Upper lobe of right lung (tissue), 1 donor: ENCODE results near the gene PIK3R5. TPM values are rescaled to one million over a fixed set of nuclear protein-coding genes. Genes with fewer than 3 reads are reported as not detected.

Experiments
- ATAC-seq: fragments of 200-7000 bp; cut with Tn5 transposase; one replicate; pipeline ENCODE4 v1.9.1; 2020; ENCODE audit warnings: mild to moderate bottlenecking, moderate library complexity
- DNase-seq: peaks from one replicate; pipeline ENCODE4 v3.0.0-alpha.2; 2020
- H3K27ac ChIP-seq: fragments of 200-600 bp; one replicate; pipeline ENCODE4 v1.8.0; 2022
- H3K27me3 ChIP-seq: fragments of 200-600 bp; one replicate; pipeline ENCODE4 v1.8.0; 2022; ENCODE audit warnings: mild to moderate bottlenecking
- H3K36me3 ChIP-seq: fragments of 200-600 bp; one replicate; pipeline ENCODE4 v1.8.0; 2022
- H3K4me1 ChIP-seq: fragments of 200-600 bp; one replicate; pipeline ENCODE4 v1.8.0; 2022
- H3K4me3 ChIP-seq: fragments of 200-600 bp; one replicate; pipeline ENCODE4 v1.8.0; 2022; ENCODE audit warnings: mild to moderate bottlenecking
- H3K9me3 ChIP-seq: fragments of 200-600 bp; one replicate; pipeline ENCODE4 v1.8.0; 2022
- intact Hi-C: fragments of 100-400 bp; cut with DNase I; formaldehyde crosslinking; loops from one replicate; pipeline ENCODE4 v1.11.0; 2022
- total RNA-seq: library from RNA; stranded (reverse); fragmentation: NEBNext Ultra II Directional; extraction: Animal tissue kit (Norgen Biotek cat#: 25700); gene quantifications from one replicate; pipeline ENCODE4 v1.2.1, GENCODE V29; 2021
- TF ChIP-seq, protein P1 (sequence below): fragments of 200-600 bp; IDR thresholded peaks from one replicate; pipeline ENCODE4 v1.8.0; 2022; ENCODE audit warnings: antibody characterized with exemption
- donor health status: DM: no; HTN: yes; CAD: no; lungs with severe emphysema.

Gene PIK3R5
- total RNA-seq, 1 donor from 2014 or later: 37.7 TPM

GRCh38 chr17:8870406-8871040, 95.0 kb downstream of the PIK3R5 start:
- no peak overlapping the region for H3K27ac ChIP-seq
- no peaks in the 10 kb centered on the region for H3K4me1 ChIP-seq
- H3K4me3 ChIP-seq: no peak overlapping the region
- H3K36me3 ChIP-seq: no peaks in the 10 kb centered on the region
- TF ChIP-seq, protein P1, sequence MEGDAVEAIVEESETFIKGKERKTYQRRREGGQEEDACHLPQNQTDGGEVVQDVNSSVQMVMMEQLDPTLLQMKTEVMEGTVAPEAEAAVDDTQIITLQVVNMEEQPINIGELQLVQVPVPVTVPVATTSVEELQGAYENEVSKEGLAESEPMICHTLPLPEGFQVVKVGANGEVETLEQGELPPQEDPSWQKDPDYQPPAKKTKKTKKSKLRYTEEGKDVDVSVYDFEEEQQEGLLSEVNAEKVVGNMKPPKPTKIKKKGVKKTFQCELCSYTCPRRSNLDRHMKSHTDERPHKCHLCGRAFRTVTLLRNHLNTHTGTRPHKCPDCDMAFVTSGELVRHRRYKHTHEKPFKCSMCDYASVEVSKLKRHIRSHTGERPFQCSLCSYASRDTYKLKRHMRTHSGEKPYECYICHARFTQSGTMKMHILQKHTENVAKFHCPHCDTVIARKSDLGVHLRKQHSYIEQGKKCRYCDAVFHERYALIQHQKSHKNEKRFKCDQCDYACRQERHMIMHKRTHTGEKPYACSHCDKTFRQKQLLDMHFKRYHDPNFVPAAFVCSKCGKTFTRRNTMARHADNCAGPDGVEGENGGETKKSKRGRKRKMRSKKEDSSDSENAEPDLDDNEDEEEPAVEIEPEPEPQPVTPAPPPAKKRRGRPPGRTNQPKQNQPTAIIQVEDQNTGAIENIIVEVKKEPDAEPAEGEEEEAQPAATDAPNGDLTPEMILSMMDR: no peak
- ATAC-seq (no peak), DNase-seq (no peak)
- peaks cover 11% of the 10 kb centered on the region for H3K27me3 ChIP-seq
- intact Hi-C loops: no loop called here
- no peaks in the 10 kb centered on the region for H3K9me3 ChIP-seq

DNA sequence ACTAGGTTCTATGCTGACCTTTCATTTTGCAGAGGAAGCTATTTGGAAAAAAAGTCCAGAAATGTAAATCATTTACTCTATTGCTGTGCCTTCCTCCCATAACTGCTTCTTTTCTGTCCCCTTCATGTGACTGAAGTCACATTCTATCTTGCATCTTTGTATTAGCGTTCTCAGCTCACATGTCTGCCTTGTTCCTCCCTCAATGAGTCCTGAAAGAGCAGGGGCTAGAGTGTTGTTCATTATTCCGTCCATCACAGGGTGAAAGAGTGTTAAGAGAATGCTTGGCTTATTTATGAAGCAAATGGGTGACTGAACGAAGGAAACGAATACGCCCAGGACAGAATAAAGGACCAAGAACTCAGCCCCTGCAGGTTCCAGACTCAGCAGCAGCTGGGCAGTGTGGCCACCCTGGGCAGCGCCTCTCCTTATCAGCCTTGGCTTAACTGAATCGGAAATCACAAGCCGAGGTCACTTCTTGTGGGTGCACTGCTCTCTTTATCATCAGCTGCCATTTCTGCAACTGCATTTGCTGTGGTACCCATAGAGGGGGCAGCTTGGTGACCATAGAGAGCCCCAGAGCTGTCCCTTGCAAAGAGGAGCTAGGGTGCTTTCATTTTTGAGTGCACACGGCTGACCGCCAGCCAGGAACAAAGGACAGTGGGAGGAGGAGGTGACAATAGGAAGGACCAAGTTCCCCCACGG, 96.2 kb downstream of the PIK3R5 start:
- ATAC-seq (no peak), DNase-seq (no peak)
- no peaks in the 10 kb centered on the region for H3K36me3 ChIP-seq
- no peak overlapping the region for H3K4me3 ChIP-seq
- no peaks in the 10 kb centered on the region for H3K4me1 ChIP-seq
- intact Hi-C loops: no loop called here
- peaks cover 6% of the 10 kb centered on the region for H3K27me3 ChIP-seq
- H3K27ac ChIP-seq: no peak overlapping the region
- no peaks in the 10 kb centered on the region for H3K9me3 ChIP-seq
- TF ChIP-seq, protein P1: no peak

DNA sequence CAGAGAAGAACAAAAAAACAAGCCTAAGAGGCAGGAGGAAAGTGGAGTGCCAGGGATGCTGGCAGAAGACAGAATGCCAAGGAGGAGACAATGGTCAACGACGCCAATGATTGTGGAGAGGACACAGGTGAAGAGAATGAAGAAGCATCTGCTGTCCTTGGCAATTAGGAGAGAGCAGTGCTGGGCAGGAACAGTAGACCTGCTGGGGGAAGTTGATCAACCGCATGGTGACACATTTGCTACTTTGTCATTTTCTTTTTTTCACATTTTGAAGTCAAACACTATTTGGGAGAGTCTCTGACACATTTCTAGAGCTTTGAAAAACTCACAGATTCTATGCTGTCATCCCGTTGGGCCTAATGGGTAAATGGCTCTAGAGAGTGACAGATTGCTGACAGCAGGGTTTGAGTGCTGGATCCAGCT, 97.0 kb downstream of the PIK3R5 start:
- Histone ChIP-seq H3K4me1 (no peaks in the 10 kb centered on the region), H3K27ac (no peak overlapping the region), H3K36me3 (no peaks in the 10 kb centered on the region), H3K27me3 (peaks cover 6% of the 10 kb centered on the region), H3K9me3 (no peaks in the 10 kb centered on the region), H3K4me3 (no peak overlapping the region)
- intact Hi-C loops: no loop called here
- DNase-seq (no peak), ATAC-seq (no peak)
- TF ChIP-seq, protein P1: no peak

- ATAC-seq (no peak), DNase-seq (no peak)
- H3K36me3 ChIP-seq: no peaks in the 10 kb centered on the region
- no peaks in the 10 kb centered on the region for H3K4me1 ChIP-seq
- no peak overlapping the region for H3K4me3 ChIP-seq
- H3K27ac ChIP-seq: no peak overlapping the region
- no peaks in the 10 kb centered on the region for H3K9me3 ChIP-seq
- H3K27me3 ChIP-seq: peaks cover 6% of the 10 kb centered on the region
- TF ChIP-seq, protein P1: no peak
- intact Hi-C loops: no loop called here
Observed at GRCh38 chr17:8868092-8868491, 97.4 kb downstream of the PIK3R5 start.

GRCh38 chr17:8867361-8867981, 98.0 kb downstream of the PIK3R5 start, which contains the start of gene PIK3R6:
Gene PIK3R6, minus strand, starts transcription at chr17:8867674. Its CDS starts 17,880 bp downstream, at chr17:8849794.
- TF ChIP-seq, protein P1: no peak
- Histone ChIP-seq H3K27ac (no peak within 1 kb of the TSS), H3K9me3 (no peaks in the 10 kb centered on the region), H3K4me1 (no peaks in the 10 kb centered on the region), H3K36me3 (no peaks in the 10 kb centered on the region), H3K4me3 (peak within 1 kb of the TSS; percentile 28), H3K27me3 (peaks cover 6% of the 10 kb centered on the region)
- ATAC-seq (peak; percentile 52), DNase-seq (no peak)
- intact Hi-C loops: no loop called here
